Endodermal cell (in vitro differentiated cells): ENCODE data around the gene PHOSPHO2. TPM values are rescaled to one million over a fixed set of nuclear protein-coding genes. Genes with fewer than 3 reads are reported as not detected.

Experiments used
- DNase-seq: peaks from one replicate; pipeline ENCODE4 v3.0.0-alpha.2; 2017
- H3K27ac ChIP-seq: 2 replicates; pipeline ENCODE4 v1.5.1; 2013; ENCODE audit warnings: mild to moderate bottlenecking, low read depth, low read length, moderate library complexity
- H3K27me3 ChIP-seq: 2 replicates; pipeline ENCODE4 v1.6.1; 2013; ENCODE audit warnings: mild to moderate bottlenecking, low read length, moderate library complexity; ENCODE audit not compliant: insufficient read depth, control insufficient read depth, poor library complexity, severe bottlenecking
- H3K36me3 ChIP-seq: 2 replicates; pipeline ENCODE4 v1.7.0; 2013; ENCODE audit warnings: mild to moderate bottlenecking, low read length, moderate library complexity; ENCODE audit not compliant: control insufficient read depth, insufficient read depth
- H3K4me1 ChIP-seq: one replicate; pipeline ENCODE4 v1.7.0; 2013; ENCODE audit warnings: low read length; ENCODE audit not compliant: control insufficient read depth, insufficient read depth
- H3K4me3 ChIP-seq: 2 replicates; pipeline ENCODE4 v1.5.1; 2013; ENCODE audit warnings: mild to moderate bottlenecking, low read length, moderate library complexity
- H3K9ac ChIP-seq: 2 replicates; pipeline ENCODE4 v1.6.1; 2013; ENCODE audit warnings: mild to moderate bottlenecking, low read length, moderate library complexity; ENCODE audit not compliant: poor library complexity, severe bottlenecking; ENCODE audit errors: extremely low read depth
- H3K9me3 ChIP-seq: 2 replicates; pipeline ENCODE4 v1.6.1; 2013; ENCODE audit warnings: mild to moderate bottlenecking, low read length, moderate library complexity; ENCODE audit not compliant: control insufficient read depth
- H3K27ac Mint-ChIP-seq: 2 replicates; pipeline ENCODE4 v1.8.0; 2020; ENCODE audit warnings: mixed read lengths
- H3K27me3 Mint-ChIP-seq: 2 replicates; pipeline ENCODE4 v1.8.0; 2021; ENCODE audit warnings: mild to moderate bottlenecking, mixed read lengths; ENCODE audit not compliant: insufficient read depth
- H3K36me3 Mint-ChIP-seq: 2 replicates; pipeline ENCODE4 v1.8.0; 2020; ENCODE audit warnings: low read depth, mixed read lengths
- H3K4me1 Mint-ChIP-seq: 2 replicates; pipeline ENCODE4 v1.8.0; 2020; ENCODE audit warnings: mixed read lengths
- H3K4me3 Mint-ChIP-seq: 2 replicates; pipeline ENCODE4 v1.8.0; 2020; ENCODE audit warnings: mild to moderate bottlenecking, moderate library complexity, mixed read lengths
- H3K9me3 Mint-ChIP-seq: 2 replicates; pipeline ENCODE4 v1.8.0; 2020; ENCODE audit warnings: mild to moderate bottlenecking, mixed read lengths
- CTCF ChIP-seq: fragments of 200-600 bp; sonication (generic); conservative IDR thresholded peaks from 2 replicates; pipeline ENCODE4 v1.5.0; 2021; ENCODE audit warnings: antibody characterized with exemption, mild to moderate bottlenecking
- WGBS, 2 experiments: methylation state at CpG; one replicate each; pipeline versions ENCODE4 v1.1.5 to v1.1.7; 2013; ENCODE audit warnings: missing lambda C conversion rate in 2 of 2, mixed read lengths in 1 of 2; ENCODE audit not compliant: insufficient coverage in 1 of 2, insufficient read length in 1 of 2; 5-methylcytosine and 5-hydroxymethylcytosine counted together
- total RNA-seq, 2 donors: library from RNA; stranded (reverse); fragmentation: NEBNext Ultra II Directional in 1 of 2; extraction: Animal tissue kit (Norgen Biotek cat#: 25700) in 1 of 2; gene quantifications; 2 replicates in 1 of 2; 3 replicates in 1 of 2; pipeline ENCODE4 v1.2.1, GENCODE V29; 2021

Gene PHOSPHO2
- total RNA-seq, 2 donors from 2014 or later = 6.3 to 7.3 TPM

- no peak overlapping the region for H3K4me3 ChIP-seq
- no peaks in the 10 kb centered on the region for H3K36me3 Mint-ChIP-seq
- H3K27ac Mint-ChIP-seq = no peak overlapping the region
- H3K36me3 ChIP-seq = no peaks in the 10 kb centered on the region
- H3K9me3 ChIP-seq = no peaks in the 10 kb centered on the region
- no peak overlapping the region for H3K27ac ChIP-seq
- no peak overlapping the region for H3K4me3 Mint-ChIP-seq
- no peak for DNase-seq
- no peak overlapping the region for H3K9ac ChIP-seq
- WGBS, 2 experiments = 43 to 91% methylated on average over 1 to 2 of the region's 2 CpGs
- H3K27me3 Mint-ChIP-seq = peaks cover 15% of the 10 kb centered on the region
- H3K9me3 Mint-ChIP-seq = no peaks in the 10 kb centered on the region
- no peak for TF ChIP-seq CTCF
- H3K27me3 ChIP-seq = peaks cover 63% of the 10 kb centered on the region
- H3K4me1 Mint-ChIP-seq = no peaks in the 10 kb centered on the region
- no peaks in the 10 kb centered on the region for H3K4me1 ChIP-seq
Observed at GRCh38 chr2:169667583-169667982, 26.7 kb upstream of the PHOSPHO2 start.

GRCh38 chr2:169670215-169670651 lies 24.0 kb upstream of the PHOSPHO2 start:
- WGBS, 2 experiments = 93 to 100% methylated on average over 2 of the region's 2 CpGs
- H3K9me3 Mint-ChIP-seq = no peaks in the 10 kb centered on the region
- H3K27me3 Mint-ChIP-seq = peaks cover 15% of the 10 kb centered on the region
- H3K4me1 ChIP-seq = no peaks in the 10 kb centered on the region
- H3K9ac ChIP-seq = no peak overlapping the region
- no peaks in the 10 kb centered on the region for H3K4me1 Mint-ChIP-seq
- H3K4me3 ChIP-seq = no peak overlapping the region
- H3K27ac ChIP-seq = no peak overlapping the region
- H3K36me3 Mint-ChIP-seq = no peaks in the 10 kb centered on the region
- no peaks in the 10 kb centered on the region for H3K36me3 ChIP-seq
- H3K27ac Mint-ChIP-seq = no peak overlapping the region
- TF ChIP-seq CTCF = no peak
- H3K27me3 ChIP-seq = peaks cover 42% of the 10 kb centered on the region
- no peak overlapping the region for H3K4me3 Mint-ChIP-seq
- DNase-seq = no peak
- no peaks in the 10 kb centered on the region for H3K9me3 ChIP-seq

- no peak overlapping the region for H3K4me3 Mint-ChIP-seq
- no peak overlapping the region for H3K4me3 ChIP-seq
- no peak for TF ChIP-seq CTCF
- H3K27ac Mint-ChIP-seq = no peak overlapping the region
- no peaks in the 10 kb centered on the region for H3K4me1 ChIP-seq
- H3K9me3 ChIP-seq = no peaks in the 10 kb centered on the region
- no peaks in the 10 kb centered on the region for H3K9me3 Mint-ChIP-seq
- no peak for DNase-seq
- 90% methylated on average over 4 of the region's 4 CpGs for WGBS, 2 experiments
- no peak overlapping the region for H3K27ac ChIP-seq
- H3K27me3 ChIP-seq = peaks cover 35% of the 10 kb centered on the region
- H3K36me3 ChIP-seq = no peaks in the 10 kb centered on the region
- no peaks in the 10 kb centered on the region for H3K36me3 Mint-ChIP-seq
- no peaks in the 10 kb centered on the region for H3K4me1 Mint-ChIP-seq
- no peak overlapping the region for H3K9ac ChIP-seq
- H3K27me3 Mint-ChIP-seq = peaks cover 12% of the 10 kb centered on the region
Observed at GRCh38 chr2:169670937-169671336, 23.3 kb upstream of the PHOSPHO2 start.
